ENCODE measurements around the gene MLN. TPM values are rescaled to one million over a fixed set of nuclear protein-coding genes. Genes with fewer than 3 reads are reported as not detected.
"Not testable (repeated sequence)": the region's sequence is repeated elsewhere in the genome, so short reads cannot be mapped to it uniquely, and the experiment has no call there.

MLN gene
- total RNA-seq, 1 experiment from 2014 or later, result not detected

- H3K36me3 ChIP-seq (ENCODE audit: control insufficient read depth in 1 of 2, insufficient read depth in 2 of 2, low read length in 2 of 2); H3K79me2 ChIP-seq (ENCODE audit: insufficient read depth, low read length); H3K9ac ChIP-seq (ENCODE audit: low read length); RAD21 ChIA-PET (ENCODE audit: low non-redundant PET in 1 of 2, low total read pairs in 2 of 2, uncharacterized antibody in 2 of 2, unreplicated experiment in 2 of 2); CTCF ChIA-PET; H3K27me3 ChIP-seq (ENCODE audit: insufficient read depth, low read length); BruUV-seq (replicated peaks); POLR2A ChIA-PET; H3K4me3 ChIP-seq (replicated peaks in 1 of 2; ENCODE audit: low read depth in 1 of 2, low read length in 2 of 2); ATAC-seq; H3K4me2 ChIP-seq (ENCODE audit: low read length); H4K20me1 ChIP-seq (ENCODE audit: insufficient read depth); intact Hi-C loops (cut with micrococcal nuclease); H3K9me3 ChIP-seq (ENCODE audit: control insufficient read depth in 1 of 2, insufficient read depth in 1 of 2, low read depth in 1 of 2, low read length in 2 of 2); H3K4me1 ChIP-seq (ENCODE audit: control insufficient read depth in 1 of 2, insufficient read depth in 2 of 2, low read length in 2 of 2); H3K9me2 ChIP-seq (ENCODE audit: insufficient read depth); H2AFZ ChIP-seq (ENCODE audit: low read depth, low read length, poor library complexity, severe bottlenecking); DNase-seq (ENCODE audit: low read depth, low spot score); H3K27ac ChIP-seq (ENCODE audit: low read depth, low read length): not testable (repeated sequence)
Measured at GRCh38 chr6:33831725-33832124, 27.9 kb upstream of the MLN start.

GRCh38 chr6:33830635-33831240 lies 26.9 kb upstream of the MLN start:
- Histone ChIP-seq H3K9ac (ENCODE audit: low read length) (no peak overlapping the region), H3K4me1 (ENCODE audit: control insufficient read depth in 1 of 2, insufficient read depth in 2 of 2, low read length in 2 of 2) (0 out of 4 replicates have a peak, but pooled peaks cover 0 to 4% of the 10 kb centered on the region in 2 experiments), H3K36me3 (ENCODE audit: control insufficient read depth in 1 of 2, insufficient read depth in 2 of 2, low read length in 2 of 2) (no peaks in the 10 kb centered on the region), H3K9me2 (ENCODE audit: insufficient read depth) (no peaks in the 10 kb centered on the region), H3K79me2 (ENCODE audit: insufficient read depth, low read length) (no peaks in the 10 kb centered on the region), H3K27ac (ENCODE audit: low read depth, low read length) (no peak overlapping the region), H4K20me1 (ENCODE audit: insufficient read depth) (no peaks in the 10 kb centered on the region), H3K9me3 (ENCODE audit: control insufficient read depth in 1 of 2, insufficient read depth in 1 of 2, low read depth in 1 of 2, low read length in 2 of 2) (no peaks in the 10 kb centered on the region), H3K4me3 (replicated peaks in 1 of 2; ENCODE audit: low read depth in 1 of 2, low read length in 2 of 2) (no peak overlapping the region), H2AFZ (ENCODE audit: low read depth, low read length, poor library complexity, severe bottlenecking) (no peak overlapping the region), H3K27me3 (ENCODE audit: insufficient read depth, low read length) (0 out of 2 replicates have a peak, but pooled peaks cover 3% of the 10 kb centered on the region), H3K4me2 (ENCODE audit: low read length) (no peak overlapping the region)
- intact Hi-C loops (cut with micrococcal nuclease), result no loop called here
- no peak for DNase-seq (ENCODE audit: low read depth, low spot score)
- RAD21 ChIA-PET (ENCODE audit: low non-redundant PET in 1 of 2, low total read pairs in 2 of 2, uncharacterized antibody in 2 of 2, unreplicated experiment in 2 of 2), result no interaction called here
- ATAC-seq, result no peak
- BruUV-seq (replicated peaks), result no TSS peak
- POLR2A ChIA-PET, result no interaction called here
- CTCF ChIA-PET, result no interaction called here
- TF ChIP-seq CBX3 (IDR thresholded peaks at IDR 0.05; ENCODE audit: low read depth) (no peak), EZH2phosphoT487 (IDR thresholded peaks at IDR 0.05; ENCODE audit: borderline replicate concordance) (no peak), ATF3 (IDR thresholded peaks at IDR 0.05) (no peak), EZH2 (IDR thresholded peaks at IDR 0.05) (no peak), ZFX (IDR thresholded peaks at IDR 0.05) (no peak), POLR2A (IDR thresholded peaks at IDR 0.05; ENCODE audit: borderline replicate concordance, extremely low read depth, insufficient read depth, insufficient read length) (no peak), EGR1 (IDR thresholded peaks at IDR 0.05; ENCODE audit: low read depth) (no peak), RAD21 (IDR thresholded peaks at IDR 0.05; ENCODE audit: low read depth) (no peak), JUND (IDR thresholded peaks at IDR 0.05) (no peak), ZNF274 (IDR thresholded peaks at IDR 0.05; ENCODE audit: low read depth, low read length) (no peak), SP1 (IDR thresholded peaks at IDR 0.05; ENCODE audit: low read depth) (no peak), SRF (IDR thresholded peaks at IDR 0.05; ENCODE audit: low read depth) (no peak), ZBTB33 (IDR thresholded peaks at IDR 0.05; ENCODE audit: extremely low read depth, insufficient replicate concordance, low read length) (no peak), YY1 (IDR thresholded peaks at IDR 0.05; ENCODE audit: extremely low read depth, insufficient replicate concordance, low read depth, low read length) (no peak), REST (IDR thresholded peaks at IDR 0.05; ENCODE audit: low read depth) (no peak), SIN3A (IDR thresholded peaks at IDR 0.05; ENCODE audit: low read depth) (no peak), CEBPB (IDR thresholded peaks at IDR 0.05; ENCODE audit: low read depth) (no peak)
